Embryonic facial prominence (tissue), 1 donor: ENCODE measurements around the gene WDSUB1.

Experiments used
- DNase-seq: peaks from one replicate; pipeline ENCODE4 v3.0.0-alpha.2; 2016; ENCODE audit errors: extremely low spot score

The WDSUB1 gene

GRCh38 chr2:159266554-159266953 is 19.9 kb downstream of the WDSUB1 start:
- DNase-seq = no peak

DNA sequence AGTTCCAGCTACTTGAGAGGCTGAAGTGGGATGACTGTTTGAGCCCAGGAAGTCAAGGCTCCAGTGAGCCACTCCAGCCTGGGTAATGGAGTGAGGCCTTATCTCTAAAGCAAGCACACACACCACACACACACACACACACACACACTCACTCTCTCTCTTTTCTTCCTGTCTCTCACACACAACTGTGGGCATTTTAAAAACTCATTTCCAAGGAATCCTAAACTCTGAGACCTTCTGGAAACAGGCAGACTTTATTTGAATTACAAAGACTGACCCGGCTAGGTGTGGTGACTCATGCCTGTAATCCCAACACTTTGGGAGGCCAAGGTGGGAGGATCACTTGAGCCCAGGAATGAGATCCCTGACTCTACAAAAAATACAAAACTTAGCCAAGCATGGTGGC is 21.3 kb downstream of the WDSUB1 start:
- DNase-seq = no peak

DNA sequence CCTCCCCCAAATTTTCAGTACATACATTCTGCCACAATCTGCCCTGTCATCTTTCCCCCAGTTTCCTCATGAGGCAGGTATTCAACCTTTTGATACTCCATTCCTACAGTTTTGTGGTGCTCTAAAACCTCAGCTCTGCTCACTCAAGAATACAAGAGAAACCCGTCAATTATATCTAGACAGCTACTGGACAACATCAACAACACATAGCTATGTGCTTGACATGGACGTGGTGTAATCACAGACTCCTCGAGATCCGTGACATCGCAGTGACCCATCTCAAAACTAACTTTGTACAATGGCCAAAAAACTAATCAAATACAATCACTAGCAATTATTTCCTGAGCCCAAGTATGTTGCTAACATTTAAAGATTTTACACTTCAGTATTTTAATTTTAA is 23.6 kb downstream of the WDSUB1 start:
- DNase-seq = no peak

GRCh38 chr2:159262226-159262625 is 24.3 kb downstream of the WDSUB1 start:
- DNase-seq = no peak

DNA sequence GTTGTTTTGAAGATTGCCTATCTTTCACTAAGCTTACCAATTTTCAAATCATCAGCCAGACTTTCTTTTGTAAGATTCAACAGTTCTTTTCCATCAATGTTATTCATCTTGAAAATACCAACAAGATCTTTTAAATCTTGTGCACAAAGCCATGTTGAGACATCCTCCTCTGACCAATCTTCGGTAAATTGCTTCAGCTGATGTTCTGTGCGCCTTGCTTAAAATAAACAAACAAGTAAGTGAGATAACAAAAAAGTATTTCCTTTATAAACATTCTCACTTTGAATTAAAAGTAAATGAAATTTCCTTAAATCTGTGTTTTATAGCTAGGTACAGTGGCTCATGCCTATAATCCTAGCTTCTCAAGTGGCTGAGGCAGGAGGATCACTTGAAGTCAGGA is 30.3 kb downstream of the WDSUB1 start:
- DNase-seq = no peak

DNA sequence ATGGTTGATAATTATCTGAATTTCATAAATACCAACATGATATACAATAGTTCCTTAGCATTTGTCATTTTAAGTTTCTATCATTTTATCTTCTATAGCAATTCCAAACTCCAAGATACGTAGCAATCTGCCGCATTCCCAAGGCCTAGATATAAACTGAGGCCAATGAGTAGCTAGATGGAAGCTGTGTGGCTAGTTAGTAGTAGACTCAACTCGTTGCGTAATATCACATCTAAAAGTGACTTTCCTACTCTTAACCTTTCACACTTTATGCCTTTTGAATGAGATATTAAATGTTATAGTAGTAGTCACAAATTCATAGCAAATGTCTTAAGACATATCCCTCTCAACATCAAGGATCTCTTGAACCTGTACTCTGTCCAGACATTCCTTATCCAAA is 33.6 kb downstream of the WDSUB1 start:
- DNase-seq = no peak

DNA sequence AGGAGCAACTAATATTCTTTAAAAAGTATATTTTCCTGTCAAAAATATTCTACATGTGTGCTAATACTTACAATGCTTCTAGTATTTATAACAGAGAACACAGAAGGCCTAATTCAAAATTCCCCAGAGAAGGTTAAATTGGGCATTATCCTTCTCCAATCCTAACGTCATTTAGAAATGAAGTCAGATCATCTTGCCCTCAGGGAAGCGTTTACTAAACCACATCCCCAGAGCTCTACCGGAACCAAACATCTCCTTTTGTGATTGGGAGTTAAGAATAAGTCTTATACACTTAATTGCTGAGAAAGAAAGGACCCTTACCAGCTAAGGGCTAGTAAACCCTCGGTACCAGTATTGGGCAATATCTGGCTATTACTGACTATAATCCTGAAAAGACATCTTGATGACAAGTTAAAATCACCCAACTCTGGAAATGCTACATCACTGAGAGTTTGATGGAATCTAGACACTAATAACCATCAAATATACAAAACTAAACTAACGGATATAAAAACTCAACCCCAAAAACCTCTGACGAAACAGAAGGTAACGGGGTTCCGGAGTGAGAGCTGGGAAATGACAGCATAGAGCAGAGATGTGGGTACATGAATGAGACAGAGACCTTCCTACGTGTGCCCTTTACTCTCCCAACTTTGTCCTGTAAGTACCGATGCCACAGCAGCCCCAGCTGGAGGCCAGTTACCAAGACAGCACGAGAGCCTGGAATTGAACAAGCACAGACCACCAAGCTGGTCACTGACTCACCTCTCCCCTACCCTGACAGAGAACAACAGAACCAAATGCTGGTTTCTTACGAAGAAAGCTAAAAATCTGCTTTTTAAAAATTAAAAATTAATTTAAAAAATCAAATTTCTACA is 35.0 kb downstream of the WDSUB1 start:
- DNase-seq = no peak

GRCh38 chr2:159249990-159250715 is 36.4 kb downstream of the WDSUB1 start:
- DNase-seq = no peak

GRCh38 chr2:159246325-159246988 is 40.0 kb downstream of the WDSUB1 start:
- DNase-seq = no peak

GRCh38 chr2:159243529-159243928 is 43.0 kb downstream of the WDSUB1 start:
- no peak for DNase-seq

- DNase-seq = no peak
Observed at GRCh38 chr2:159234868-159235267, 51.6 kb downstream of the WDSUB1 start.

DNA sequence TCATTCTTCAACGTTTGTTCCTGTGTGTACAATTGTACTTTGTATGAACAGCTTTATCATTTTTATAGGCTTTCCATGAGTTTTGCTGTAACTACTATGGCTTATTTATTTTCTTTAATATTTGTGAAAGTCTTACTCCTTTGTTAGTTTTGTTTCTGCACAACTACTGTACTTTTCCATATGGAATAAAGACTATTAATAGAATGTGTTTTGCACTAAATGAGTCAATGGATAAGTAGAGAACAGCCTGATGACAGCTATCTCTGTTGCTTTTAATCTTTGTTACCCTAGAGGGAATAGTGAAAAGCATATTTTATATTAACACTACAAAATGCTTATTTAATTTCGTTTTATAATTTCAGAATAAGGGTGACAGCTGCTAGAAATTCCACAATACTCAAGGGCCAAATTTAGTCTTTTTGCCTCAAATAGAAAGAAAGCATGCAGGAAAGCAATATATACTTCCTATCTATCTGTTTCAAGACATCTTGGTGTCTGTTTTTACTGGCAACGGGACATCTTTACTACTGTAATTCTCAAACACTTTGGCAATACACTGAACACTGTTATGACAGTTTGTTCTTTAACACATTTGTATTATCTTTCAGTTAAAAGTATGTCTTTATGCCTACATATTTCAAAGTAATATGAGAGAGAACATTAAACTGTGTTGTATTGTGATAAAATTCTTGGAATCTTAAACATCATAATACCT is 53.9 kb downstream of the WDSUB1 start:
- no peak for DNase-seq

GRCh38 chr2:159230145-159230877 is 56.2 kb downstream of the WDSUB1 start:
- no peak for DNase-seq

DNA sequence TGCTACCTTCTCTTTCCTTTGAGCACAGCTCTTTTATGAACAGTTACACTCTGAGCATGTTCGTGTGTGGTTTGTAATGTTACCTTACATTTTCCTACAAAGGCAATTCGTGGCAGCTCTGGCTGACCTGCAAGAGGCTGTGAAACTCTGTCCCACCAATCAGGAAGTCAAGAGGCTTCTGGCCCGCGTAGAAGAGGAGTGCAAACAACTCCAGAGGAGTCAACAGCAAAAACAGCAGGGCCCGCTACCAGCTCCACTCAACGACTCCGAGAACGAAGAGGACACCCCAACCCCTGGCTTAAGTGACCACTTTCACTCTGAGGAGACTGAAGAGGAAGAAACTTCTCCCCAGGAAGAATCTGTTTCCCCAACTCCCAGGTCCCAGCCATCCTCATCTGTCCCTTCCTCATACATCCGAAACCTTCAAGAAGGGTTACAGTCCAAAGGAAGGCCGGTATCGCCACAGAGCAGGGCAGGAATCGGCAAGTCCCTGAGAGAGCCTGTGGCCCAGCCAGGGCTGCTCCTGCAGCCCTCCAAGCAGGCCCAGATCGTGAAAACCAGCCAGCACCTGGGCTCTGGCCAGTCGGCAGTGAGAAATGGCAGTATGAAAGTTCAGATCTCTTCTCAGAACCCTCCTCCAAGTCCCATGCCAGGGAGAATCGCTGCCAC is 56.9 kb downstream of the WDSUB1 start:
- DNase-seq = no peak

DNA sequence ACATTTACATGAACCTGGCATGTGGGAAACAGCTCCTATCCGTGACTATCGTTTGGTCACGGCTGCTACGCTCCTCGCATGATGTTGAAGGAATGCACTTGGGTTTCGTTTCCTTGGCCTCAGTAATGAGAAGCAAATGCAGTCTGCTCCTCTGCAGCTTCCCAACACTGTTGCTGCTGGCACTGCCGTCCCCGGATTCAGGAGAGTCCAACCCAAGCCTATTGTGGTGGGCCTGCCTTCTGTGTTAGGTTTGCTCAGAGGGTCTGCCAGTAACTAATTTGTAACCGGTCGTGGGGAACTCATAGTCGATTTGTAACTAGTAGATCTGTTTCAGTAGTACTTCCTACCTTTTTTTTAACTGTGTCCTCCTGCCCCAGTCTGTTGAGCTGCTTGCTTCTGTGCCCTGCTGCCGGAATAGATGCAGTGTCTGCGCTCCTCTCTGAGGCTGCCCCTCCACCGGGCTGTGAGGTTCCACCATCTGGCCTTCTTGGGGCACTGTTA is 58.4 kb downstream of the WDSUB1 start:
- peak; percentile 75 for DNase-seq

DNA sequence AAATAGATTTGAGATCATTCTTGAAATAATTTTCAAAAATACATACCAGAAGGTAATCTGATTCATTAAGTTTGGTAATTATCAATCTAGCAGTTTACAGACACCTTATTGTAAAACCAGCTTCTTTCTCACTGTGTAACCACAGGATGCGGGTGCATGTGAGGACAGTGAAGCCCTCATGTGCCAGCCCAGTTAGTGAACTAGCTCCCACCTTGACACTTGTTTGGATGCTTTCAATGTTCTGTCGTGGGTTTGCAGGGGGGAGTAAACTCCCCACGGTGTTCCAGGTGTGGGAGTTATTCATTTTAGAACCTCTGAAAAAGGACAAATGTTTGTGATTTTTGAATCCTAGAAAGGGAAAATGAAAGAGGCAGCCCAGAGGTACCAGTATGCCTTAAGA is 59.0 kb downstream of the WDSUB1 start:
- no peak for DNase-seq

DNA sequence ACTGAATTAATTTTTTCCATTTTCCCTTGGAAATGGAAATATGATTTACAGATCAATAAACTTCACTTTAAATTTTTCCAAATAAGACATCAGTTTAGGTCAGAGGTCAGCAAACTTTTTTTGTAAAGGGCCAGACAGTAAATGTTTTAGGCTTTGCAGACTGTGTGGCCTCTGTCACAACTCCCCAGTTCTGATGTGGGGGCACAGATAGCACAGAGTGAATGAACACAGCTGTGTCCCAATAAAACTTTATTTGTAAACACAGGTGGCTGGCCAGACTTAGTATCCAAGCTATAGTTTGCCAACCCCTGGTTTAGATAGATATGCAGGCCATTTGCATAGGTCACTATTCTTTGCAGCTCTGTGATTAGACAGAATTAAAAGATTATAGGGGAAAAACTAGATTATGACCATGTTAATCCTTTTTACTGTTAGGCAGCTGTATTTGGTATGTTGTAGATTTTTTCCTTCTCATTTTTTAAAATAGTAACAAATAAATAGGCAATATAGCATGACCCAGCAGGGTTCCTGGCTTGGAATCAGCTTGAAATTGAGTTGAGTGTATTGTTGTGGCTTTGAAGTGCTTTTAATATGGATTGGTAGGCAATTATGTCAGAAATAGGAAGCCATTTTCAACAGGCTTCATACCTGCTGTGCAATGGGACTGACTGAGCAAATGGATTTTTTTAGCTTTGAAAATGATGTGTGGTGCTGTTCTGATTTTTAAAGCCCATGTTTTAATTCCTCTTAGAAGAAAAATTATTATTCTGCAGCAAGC is 59.7 kb downstream of the WDSUB1 start:
- no peak for DNase-seq

- DNase-seq = no peak
Observed at GRCh38 chr2:159226059-159226461, 60.4 kb downstream of the WDSUB1 start.
